GM13977 (cell line): ENCODE results near the gene MEP1B.
"Not testable (repeated sequence)": the region's sequence is repeated elsewhere in the genome, so short reads cannot be mapped to it uniquely, and the experiment has no call there.

Experiments used
- DNase-seq: peaks from one replicate; pipeline ENCODE4 v3.0.0; 2012; ENCODE audit warnings: low spot score
- in situ Hi-C: fragments of 300-500 bp; cut with MboI; formaldehyde crosslinking; loops from one replicate; pipeline ENCODE4 v1.12.0; 2022; ENCODE audit warnings: low sequenced_read_pairs, low pct_unique_long_range_greater_than_20kb, mixed read lengths, inconsistent platforms; ENCODE audit not compliant: unreplicated experiment
- TF ChIP-seq, protein P1 (sequence below): IDR thresholded peaks from 2 replicates; pipeline ENCODE4 v1.5.1; 2012; ENCODE audit warnings: mild to moderate bottlenecking, control low read depth; ENCODE audit not compliant: insufficient read depth; ENCODE audit errors: extremely low read depth, missing control alignments

The MEP1B gene

GRCh38 chr18:32189790-32190189, at the start of gene MEP1B:
Gene MEP1B (plus strand): TSS chr18:32190039. CDS start chr18:32190071, 32 bp downstream.
- in situ Hi-C loops: no loop called here
- TF ChIP-seq, protein P1, sequence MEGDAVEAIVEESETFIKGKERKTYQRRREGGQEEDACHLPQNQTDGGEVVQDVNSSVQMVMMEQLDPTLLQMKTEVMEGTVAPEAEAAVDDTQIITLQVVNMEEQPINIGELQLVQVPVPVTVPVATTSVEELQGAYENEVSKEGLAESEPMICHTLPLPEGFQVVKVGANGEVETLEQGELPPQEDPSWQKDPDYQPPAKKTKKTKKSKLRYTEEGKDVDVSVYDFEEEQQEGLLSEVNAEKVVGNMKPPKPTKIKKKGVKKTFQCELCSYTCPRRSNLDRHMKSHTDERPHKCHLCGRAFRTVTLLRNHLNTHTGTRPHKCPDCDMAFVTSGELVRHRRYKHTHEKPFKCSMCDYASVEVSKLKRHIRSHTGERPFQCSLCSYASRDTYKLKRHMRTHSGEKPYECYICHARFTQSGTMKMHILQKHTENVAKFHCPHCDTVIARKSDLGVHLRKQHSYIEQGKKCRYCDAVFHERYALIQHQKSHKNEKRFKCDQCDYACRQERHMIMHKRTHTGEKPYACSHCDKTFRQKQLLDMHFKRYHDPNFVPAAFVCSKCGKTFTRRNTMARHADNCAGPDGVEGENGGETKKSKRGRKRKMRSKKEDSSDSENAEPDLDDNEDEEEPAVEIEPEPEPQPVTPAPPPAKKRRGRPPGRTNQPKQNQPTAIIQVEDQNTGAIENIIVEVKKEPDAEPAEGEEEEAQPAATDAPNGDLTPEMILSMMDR: no peak
- no peak for DNase-seq

DNA sequence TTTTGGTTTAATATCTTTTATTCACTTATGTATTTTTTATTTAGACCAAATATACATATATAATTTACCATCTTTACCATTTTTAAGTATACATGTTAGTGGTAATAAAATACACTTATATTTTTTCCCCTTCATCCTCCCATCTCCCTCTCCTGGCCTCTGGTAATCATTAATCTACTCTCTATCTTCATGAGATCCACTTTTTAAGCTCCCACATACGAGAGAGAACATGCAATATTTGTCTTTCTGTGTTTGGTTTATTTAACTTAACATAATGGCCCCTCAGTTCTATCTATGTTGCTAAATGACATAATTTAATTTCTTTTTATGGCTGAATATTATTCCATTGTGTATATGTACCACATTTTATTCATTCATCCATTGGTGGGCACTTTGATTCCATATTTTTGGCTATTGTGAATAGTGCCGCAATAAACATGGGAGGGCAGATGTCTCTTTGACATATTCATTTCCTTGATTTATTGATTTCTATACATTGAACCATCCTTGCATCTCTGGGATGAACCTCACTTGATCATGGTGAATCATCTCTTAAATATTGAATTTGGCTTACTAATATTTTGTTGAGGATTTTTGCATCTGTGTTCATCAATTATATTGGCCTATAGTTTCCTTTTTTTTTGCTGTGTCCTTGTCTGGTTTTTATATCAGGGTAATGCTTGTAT, 41.5 kb upstream of the MEP1B start:
- TF ChIP-seq, protein P1: no peak
- in situ Hi-C loops: no loop called here
- DNase-seq: no peak

DNA sequence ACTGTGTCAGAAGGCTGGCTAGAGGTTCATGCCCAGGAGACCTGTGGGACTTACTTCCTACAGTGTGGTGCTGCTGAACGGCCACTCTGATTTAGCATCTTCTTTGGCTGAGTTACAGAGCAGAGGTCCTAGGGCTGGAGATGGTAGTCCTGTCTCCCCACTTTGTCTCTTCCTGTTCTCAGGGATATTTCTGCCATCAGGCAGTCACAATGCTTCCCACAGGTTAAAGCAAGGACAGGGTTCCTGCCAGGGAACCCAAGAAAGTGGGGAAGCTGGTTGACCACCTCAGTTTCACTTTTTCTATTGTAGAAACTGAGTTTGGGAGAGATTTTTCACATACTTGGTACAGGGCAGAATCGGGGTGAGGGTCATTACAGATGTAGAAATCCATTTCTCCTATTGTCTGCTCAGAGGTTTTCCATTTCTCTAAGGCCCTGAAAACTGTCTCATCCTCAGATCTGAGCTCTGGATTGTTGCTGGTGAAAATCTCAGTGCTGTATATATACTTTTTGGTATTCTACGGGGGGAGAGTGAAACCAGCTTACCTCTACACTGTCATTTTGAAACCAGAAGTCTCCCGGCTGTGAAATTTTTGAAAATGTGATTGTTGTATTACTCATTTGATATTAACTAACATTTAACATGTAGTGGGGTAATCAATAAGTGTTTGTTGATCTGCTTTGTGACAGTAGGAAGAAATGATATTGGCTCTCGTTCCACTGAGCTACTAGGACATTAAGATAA, 37.0 kb upstream of the MEP1B start:
- peak; percentile 43 for DNase-seq
- TF ChIP-seq, protein P1: no peak
- in situ Hi-C loops: no loop called here

GRCh38 chr18:32156855-32157254, 33.0 kb upstream of the MEP1B start:
- in situ Hi-C loops: no loop called here
- no peak for DNase-seq
- TF ChIP-seq, protein P1: no peak

DNA sequence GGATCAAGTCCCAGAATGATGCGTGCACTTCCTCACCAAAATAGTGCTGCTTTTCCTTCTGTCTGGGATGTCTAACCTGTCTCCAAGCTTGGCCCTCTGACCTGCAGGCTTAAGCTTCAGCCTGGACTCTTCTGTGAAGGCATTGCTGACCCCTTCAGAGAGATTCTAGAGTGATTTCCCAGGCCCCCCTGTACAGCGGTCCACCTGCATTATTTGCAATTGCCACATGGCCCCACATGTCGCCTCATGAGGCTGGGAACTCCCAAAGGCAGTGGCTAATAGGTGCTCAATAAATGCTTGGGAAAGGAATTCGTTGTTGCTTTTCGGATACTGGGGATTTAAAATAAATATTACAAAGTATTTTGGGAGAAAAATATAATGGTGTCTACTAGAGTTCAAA, 32.3 kb upstream of the MEP1B start:
- no peak for DNase-seq
- in situ Hi-C loops: no loop called here

GRCh38 chr18:32158108-32158624, 31.7 kb upstream of the MEP1B start:
- peak; percentile 75 for DNase-seq
- TF ChIP-seq, protein P1: peak; percentile 92
- in situ Hi-C loops: no loop called here

More for the DNA sequence above, 32.3 kb upstream of the MEP1B start:
- TF ChIP-seq, protein P1: no peak

GRCh38 chr18:32158631-32159030, 31.2 kb upstream of the MEP1B start:
- in situ Hi-C loops, DNase-seq: not testable (repeated sequence)
